H7 (cell line): ENCODE measurements around the gene RDH8. TPM values are rescaled to one million over a fixed set of nuclear protein-coding genes. Genes with fewer than 3 reads are reported as not detected.

ENCODE experiments used
- DNase-seq: peaks from one replicate; pipeline ENCODE4 v3.0.0; 2012
- H3K27me3 ChIP-seq: 2 replicates; pipeline ENCODE4 v1.6.0; 2011; ENCODE audit warnings: mild to moderate bottlenecking, low read length; ENCODE audit not compliant: control insufficient read depth, insufficient read depth
- H3K36me3 ChIP-seq: replicated peaks from 2 replicates; pipeline ENCODE4 v1.5.1; 2011; ENCODE audit warnings: low read length; ENCODE audit not compliant: control insufficient read depth, insufficient read depth
- H3K4me3 ChIP-seq: 2 replicates; pipeline ENCODE4 v1.5.1; 2011; ENCODE audit warnings: low read depth, mild to moderate bottlenecking, control low read depth, low read length, moderate library complexity; ENCODE audit not compliant: insufficient read depth
- total RNA-seq: library from RNA; depleted of rRNA; stranded (reverse); fragments of >200 nt; shearing (Covaris generic); gene quantifications from 2 replicates; pipeline ENCODE4 v1.2.3, GENCODE V29; 2014; rRNA removed

RDH8 gene, protein sequence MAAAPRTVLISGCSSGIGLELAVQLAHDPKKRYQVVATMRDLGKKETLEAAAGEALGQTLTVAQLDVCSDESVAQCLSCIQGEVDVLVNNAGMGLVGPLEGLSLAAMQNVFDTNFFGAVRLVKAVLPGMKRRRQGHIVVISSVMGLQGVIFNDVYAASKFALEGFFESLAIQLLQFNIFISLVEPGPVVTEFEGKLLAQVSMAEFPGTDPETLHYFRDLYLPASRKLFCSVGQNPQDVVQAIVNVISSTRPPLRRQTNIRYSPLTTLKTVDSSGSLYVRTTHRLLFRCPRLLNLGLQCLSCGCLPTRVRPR
- total RNA-seq: not detected in 2 replicates

DNA sequence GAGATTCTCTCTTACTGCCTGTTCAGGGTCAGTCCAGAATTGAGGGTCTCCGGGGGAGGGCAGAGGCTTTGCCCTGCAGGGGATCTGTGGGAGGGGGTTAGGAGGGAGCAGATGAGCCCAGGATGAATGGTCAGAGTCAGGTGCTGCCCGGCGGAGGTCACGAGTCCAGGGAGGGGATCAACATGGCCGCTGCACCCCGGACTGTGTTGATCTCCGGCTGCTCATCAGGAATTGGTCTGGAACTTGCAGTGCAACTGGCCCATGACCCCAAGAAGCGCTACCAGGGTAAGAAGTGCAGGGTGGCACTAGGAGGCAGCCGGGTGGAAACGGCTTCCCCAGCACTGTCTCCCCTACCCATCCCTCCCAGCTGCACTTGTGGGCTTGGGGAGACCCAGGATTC, at the start of gene RDH8:
Gene RDH8 (plus strand): TSS at position 168 of the 400 bp plus-strand sequence. CDS start 15 bp downstream, at position 183.
- no peaks in the 10 kb centered on the region for H3K36me3 ChIP-seq
- peaks cover 34% of the 10 kb centered on the region for H3K27me3 ChIP-seq
- no peak within 1 kb of the TSS for H3K4me3 ChIP-seq
- DNase-seq: peak; percentile 45

DNA sequence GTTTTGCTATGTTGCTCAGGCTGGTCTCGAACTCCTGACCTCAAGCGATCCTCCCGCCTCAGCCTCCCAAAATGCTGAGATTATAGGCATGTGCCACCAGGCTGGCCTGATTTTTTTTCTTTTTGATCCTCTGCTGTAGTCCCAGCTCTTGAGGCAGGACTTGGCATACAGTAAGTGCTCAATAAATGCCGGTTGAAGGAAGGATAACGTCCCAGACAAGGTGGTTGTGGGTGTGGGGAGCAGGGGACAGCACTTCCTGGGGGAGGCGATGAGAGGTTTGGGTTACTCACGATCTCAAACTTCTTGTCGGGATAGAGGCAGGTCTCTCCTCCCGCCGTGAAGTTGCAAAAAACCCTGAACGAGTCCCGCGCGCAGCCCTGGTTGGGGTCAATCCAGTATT, 47.3 kb upstream of the RDH8 start:
- peak overlapping the region; percentile 42 for H3K4me3 ChIP-seq
- peaks cover 14% of the 10 kb centered on the region; the same call in 1 of the 2 replicates for H3K27me3 ChIP-seq
- no peak for DNase-seq
- H3K36me3 ChIP-seq: no peaks in the 10 kb centered on the region

DNA sequence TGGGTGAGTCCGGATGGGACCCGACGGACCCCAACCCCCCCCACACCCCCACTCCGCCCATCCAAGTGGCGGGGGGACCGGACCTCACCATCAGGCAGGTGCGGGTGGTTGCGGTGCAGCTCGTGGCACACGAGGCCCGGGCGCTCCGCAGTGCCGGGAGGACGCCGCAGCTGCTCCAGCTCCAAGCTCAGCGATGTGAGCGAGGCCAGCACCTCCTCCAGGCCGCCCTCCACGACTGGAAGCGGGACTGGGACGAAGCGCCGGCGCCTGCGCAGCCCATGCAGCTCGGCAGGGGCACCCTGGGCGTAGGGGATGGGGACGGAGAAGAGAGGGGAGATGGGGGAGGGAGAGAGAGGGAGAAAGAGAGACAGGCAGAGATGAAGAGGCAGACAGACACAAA, 46.8 kb upstream of the RDH8 start:
- peak; percentile 95 for DNase-seq
- no peaks in the 10 kb centered on the region for H3K36me3 ChIP-seq
- H3K27me3 ChIP-seq: peaks cover 14% of the 10 kb centered on the region; the same call in 1 of the 2 replicates
- peak overlapping the region; percentile 42 for H3K4me3 ChIP-seq

DNA sequence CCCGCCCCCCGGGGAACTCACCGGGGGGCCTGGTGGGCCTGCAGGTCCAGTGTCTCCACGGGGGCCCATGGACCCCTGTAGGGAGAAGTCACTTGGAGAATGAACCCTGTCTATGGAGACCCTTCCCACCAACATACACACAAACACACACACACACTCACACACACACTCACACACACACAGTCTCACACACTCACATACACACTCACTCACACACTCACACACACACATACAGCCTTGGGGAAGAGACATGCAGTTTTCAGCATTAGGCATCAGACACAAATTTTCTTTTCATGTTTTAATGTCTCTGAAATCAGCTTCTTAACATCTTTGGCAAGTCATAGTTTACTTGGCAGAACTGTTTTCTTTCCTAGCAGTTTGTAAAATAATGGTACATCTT, 46.0 kb upstream of the RDH8 start:
- H3K4me3 ChIP-seq: no peak overlapping the region
- no peak for DNase-seq
- peaks cover 14% of the 10 kb centered on the region; the same call in 1 of the 2 replicates for H3K27me3 ChIP-seq
- no peaks in the 10 kb centered on the region for H3K36me3 ChIP-seq

DNA sequence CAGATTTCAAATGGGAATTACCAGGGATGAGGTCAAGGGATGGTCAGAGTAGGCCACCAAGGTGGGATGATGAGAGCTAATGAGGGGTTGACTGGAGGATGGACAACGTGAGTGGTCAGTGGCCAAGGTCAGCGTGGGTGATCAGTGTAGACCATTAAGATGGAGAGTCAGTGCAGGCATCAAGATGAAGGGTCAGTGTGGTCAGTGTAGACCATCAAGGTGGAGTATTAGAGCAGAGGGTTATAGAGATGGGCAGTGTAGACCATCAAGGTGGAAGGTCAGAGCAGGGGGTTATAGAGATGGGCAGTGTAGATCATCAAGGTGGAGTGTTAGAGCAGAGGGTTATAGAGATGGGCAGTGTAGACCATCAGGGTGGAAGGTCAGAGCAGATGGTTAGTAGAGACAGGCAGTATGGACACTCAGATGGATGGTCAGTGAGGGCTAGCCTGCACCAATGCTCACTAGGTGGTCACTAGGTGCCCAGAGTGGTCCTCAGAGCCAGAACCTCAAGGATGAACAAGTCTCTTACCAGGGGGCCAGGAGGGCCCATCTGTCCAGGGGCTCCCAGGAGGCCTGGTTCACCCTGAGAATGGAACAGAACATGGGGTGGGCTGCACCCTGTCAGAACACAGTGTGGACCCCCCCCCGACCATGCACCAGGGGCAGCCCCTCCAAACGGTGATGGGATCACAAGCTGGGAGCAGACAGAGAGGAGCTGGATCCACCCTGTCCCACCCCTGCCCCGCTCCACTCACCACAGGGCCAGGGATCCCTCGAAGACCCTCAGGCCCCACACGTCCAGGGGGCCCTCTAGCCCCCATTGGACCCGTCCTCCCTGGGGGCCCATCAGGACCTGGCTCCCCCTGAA, 44.2 kb upstream of the RDH8 start:
- H3K36me3 ChIP-seq: no peaks in the 10 kb centered on the region
- H3K4me3 ChIP-seq: no peak overlapping the region
- H3K27me3 ChIP-seq: peaks cover 14% of the 10 kb centered on the region; the same call in 1 of the 2 replicates
- no peak for DNase-seq

DNA sequence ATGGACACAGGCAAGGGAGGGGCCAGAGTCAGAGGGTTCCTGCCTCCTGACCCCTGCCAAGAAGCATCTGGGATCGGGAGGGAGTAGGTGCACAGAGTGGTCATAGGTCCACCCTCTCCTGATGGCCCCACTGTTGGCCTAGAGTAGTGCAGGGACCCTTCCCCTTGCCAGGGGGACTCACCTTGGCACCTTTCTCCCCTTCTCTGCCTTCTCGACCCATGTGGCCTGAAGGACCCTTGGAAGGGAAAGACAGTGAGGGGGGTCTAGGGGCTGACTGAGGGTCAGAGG, 43.7 kb upstream of the RDH8 start:
- DNase-seq: peak; percentile 44
- Histone ChIP-seq H3K27me3 (peaks cover 14% of the 10 kb centered on the region; the same call in 1 of the 2 replicates), H3K36me3 (no peaks in the 10 kb centered on the region), H3K4me3 (no peak overlapping the region)

DNA sequence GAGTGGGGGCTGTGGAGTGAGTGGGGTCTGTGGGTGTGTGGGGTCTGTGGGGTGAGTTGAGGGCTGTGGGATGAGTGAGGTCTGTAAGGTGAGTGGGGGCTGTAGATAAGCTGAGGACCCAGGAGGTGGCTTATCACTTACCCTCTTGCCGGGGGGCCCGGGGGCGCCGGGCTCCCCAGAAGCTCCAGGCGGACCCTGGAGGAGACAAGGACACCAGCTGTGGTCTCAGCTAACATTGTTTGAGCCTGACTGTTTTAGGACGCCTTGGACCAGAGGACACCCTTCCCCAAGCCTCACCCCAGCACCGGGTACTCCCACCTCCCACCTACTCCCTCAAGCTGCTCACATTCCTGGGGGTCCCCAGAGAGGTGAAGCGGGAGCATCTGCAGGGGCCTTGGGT, 42.8 kb upstream of the RDH8 start:
- peaks cover 14% of the 10 kb centered on the region; the same call in 1 of the 2 replicates for H3K27me3 ChIP-seq
- peak; percentile 53 for DNase-seq
- H3K4me3 ChIP-seq: no peak overlapping the region
- H3K36me3 ChIP-seq: no peaks in the 10 kb centered on the region

DNA sequence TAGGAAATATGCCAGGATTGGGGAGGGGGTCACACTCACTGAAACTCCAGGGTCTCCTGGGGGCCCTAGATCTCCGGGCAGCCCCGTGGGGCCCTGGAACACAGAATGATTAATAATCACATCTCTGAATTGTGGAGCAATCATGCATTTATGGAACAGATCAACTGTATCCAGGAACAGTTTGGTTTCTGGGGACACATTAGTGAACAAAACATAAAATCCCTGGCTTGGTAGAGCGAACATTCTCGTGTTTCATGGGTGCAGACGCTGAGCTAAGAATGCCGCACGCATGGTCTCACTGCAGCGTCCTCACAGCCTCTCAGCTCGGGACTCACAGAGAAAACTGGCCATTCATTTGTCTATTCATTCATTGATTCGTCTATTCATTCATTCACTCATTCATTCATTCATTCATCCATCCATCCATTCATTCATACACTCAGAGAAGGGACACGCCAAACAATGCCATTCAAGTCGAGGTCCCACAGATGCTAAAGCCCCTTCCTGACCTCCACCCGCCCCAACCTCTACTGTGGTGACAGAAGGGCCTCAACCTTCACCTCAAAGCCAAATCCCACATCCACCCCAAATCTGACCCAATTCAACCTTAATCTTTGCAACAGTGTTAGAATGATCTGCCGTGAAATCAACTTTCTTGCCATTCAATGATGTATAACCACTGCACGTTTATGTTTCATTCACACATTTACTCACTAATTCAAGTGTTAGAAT, 42.0 kb upstream of the RDH8 start:
- H3K36me3 ChIP-seq: no peaks in the 10 kb centered on the region
- no peak overlapping the region for H3K4me3 ChIP-seq
- DNase-seq: no peak
- H3K27me3 ChIP-seq: peaks cover 7% of the 10 kb centered on the region; the same call in 1 of the 2 replicates

DNA sequence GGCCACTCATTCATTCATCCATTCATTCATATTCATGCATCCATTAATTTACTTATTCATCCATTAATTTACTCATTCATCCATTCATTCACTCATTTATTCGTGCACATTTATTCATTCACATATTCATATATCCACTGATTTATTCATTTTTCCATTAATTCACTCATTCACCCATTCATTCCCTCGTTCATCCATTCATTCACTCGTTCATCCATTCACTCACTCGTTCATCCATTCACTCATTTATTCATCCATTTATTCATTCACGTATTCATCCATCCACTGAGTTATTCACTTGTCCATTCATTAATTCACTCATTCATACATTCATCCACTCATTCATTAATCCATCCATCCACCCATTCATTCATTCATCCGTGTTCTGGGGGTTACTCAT, 41.2 kb upstream of the RDH8 start:
- H3K4me3 ChIP-seq: no peak overlapping the region
- H3K27me3 ChIP-seq: peaks cover 2% of the 10 kb centered on the region; the same call in 1 of the 2 replicates
- H3K36me3 ChIP-seq: no peaks in the 10 kb centered on the region
- no peak for DNase-seq

DNA sequence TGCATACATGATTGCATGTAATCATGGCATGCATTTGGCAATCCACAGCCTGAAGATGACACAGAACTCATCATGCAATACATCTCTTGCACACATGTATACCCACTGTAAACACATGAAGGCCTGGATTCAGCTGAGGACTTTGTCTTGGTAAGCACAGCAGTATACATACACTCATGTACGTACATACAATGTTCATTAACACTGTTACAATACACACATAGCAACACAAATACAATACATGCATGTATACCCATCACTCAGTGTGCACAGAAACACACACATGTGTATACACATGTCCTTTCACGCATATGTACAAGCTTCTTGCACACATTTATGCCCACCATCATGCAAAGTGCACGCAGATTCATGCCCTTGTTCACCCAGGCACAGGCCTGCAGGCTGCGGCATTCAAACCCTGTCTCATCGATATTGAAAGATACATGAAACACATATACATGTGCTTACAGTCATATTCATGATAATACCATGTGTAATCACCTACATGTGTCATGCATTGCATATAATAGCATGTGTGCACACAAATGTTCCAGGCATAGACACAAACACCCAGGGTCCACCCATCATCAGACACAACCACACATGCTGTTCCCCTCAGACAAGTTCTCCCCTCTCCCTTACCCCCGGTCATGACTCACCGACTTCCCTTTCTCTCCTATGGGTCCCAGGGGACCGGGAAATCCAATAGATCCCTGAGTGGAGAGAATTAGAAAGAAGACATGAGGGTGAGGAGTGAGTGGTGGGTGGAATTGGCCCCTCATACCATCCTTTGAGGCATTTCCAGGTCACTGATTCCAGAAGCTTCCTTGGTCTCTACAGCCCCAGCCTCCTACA, 31.6 kb upstream of the RDH8 start:
- DNase-seq: no peak
- H3K4me3 ChIP-seq: no peak overlapping the region
- no peaks in the 10 kb centered on the region for H3K36me3 ChIP-seq
- H3K27me3 ChIP-seq: no peaks in the 10 kb centered on the region

DNA sequence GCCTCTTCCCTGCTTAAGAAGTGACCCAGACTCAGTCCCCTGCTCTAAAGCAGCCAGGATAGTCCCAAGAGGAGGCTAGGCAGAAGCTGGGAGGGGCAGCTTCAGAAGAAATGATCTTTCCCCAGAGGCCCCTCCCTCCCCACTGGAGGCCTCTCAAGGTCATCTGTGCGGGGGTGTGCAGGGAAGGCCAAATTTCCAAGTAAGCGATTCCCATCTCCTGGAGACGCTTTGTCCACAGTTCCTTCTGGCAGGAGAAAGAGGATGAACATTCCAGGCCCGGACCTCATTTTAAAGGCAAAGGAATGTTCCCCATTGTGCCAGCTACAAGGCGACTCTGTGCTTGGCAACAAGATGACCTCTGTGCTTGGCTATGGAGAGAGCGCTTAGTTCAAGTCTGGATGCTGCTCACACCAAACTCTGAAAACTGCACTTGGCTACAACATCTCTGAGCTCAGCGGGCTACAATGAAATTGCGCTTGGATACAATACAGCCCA, 26.4 kb upstream of the RDH8 start:
- no peak for DNase-seq
- Histone ChIP-seq H3K36me3 (no peaks in the 10 kb centered on the region), H3K4me3 (no peak overlapping the region), H3K27me3 (no peaks in the 10 kb centered on the region)

DNA sequence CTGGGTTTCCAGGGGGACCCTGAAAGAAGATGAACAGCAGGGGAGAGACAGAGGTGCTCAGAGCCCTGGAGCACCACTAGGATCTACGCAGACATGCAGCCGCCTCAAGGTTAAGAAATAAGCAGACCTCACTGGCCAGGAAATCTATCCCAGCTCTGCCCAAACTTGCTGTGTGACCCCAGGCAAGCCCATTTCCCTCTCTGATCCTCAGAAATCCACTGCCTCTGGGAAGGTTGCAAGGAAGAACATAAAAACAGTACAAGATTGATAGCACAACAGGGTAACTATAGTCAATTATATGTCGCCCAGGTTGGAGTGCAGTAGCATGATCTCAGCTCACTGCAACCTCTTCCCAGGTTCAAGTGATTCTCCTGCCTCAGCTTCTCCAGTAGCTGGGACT, 23.8 kb upstream of the RDH8 start:
- DNase-seq: no peak
- Histone ChIP-seq H3K36me3 (no peaks in the 10 kb centered on the region), H3K27me3 (no peaks in the 10 kb centered on the region), H3K4me3 (no peak overlapping the region)

DNA sequence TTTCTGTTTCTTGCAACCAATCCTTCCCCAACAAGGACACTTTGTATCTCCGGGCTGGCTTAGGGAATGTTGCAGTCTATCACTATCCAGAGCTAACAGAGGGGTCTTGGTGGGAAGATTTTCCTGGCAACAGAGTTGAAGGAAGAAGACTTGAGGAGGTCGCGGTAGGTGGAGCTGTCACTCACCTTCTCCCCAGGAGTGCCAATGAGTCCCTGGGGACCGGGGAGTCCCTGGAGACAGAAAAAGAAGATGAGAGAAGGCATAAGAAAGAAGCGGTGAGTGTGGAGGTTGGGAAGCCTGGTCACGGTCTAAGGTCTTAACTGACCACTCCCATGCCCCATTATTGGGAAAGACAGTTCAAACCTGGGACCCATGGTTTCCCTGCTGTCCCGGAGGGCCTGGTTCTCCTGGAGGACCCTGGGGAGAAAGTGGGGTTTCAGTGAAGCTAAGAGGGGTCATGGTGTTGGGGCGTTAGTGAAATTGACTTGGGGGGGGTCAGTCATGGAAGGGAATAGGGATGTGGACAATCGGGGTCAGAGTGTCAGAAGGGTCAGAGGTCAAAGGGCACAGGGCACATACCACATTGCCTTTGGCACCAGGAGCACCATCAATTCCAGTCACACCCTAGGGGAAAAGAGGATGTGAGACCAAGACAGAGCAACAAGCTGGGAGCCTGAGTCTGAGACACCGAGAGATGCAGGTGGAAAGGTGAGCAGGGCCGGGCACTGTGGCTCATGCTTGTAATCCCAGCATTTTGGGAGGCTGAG, 21.7 kb upstream of the RDH8 start:
- no peaks in the 10 kb centered on the region for H3K27me3 ChIP-seq
- DNase-seq: no peak

More for the DNA sequence above, 21.7 kb upstream of the RDH8 start:
- Histone ChIP-seq H3K4me3 (no peak overlapping the region), H3K36me3 (no peaks in the 10 kb centered on the region)
